PC-3 (cell line): ENCODE data around the gene CAMTA1. TPM values are rescaled to one million over a fixed set of nuclear protein-coding genes. Genes with fewer than 3 reads are reported as not detected.

Experiments used
- ATAC-seq: fragments of 200-7000 bp; cut with Tn5 transposase; 2 replicates; pipeline ENCODE4 v1.9.1; 2020; ENCODE audit warnings: mild to moderate bottlenecking, moderate library complexity
- BruUV-seq: library from RNA; stranded (reverse); fragments of 400-500 nt; replicated peaks from 2 replicates; lab custom pipeline; 2021; lab: Mats Ljungman, UMichigan
- CTCF ChIA-PET: fragments of 300-600 bp; sonication (Branson Sonifier 250); formaldehyde crosslinking; loops from one replicate; lab custom pipeline; 2022; ENCODE audit warnings: antibody characterized with exemption; lab: Charles Lee
- POLR2A ChIA-PET: fragments of 300-600 bp; sonication (Branson Sonifier 250); formaldehyde crosslinking; loops from one replicate; lab custom pipeline; 2022; ENCODE audit warnings: antibody characterized with exemption; ENCODE audit not compliant: unreplicated experiment; lab: Charles Lee
- DNase-seq: peaks from one replicate; pipeline ENCODE4 v3.0.0-alpha.2; 2015
- H2AFZ ChIP-seq: fragments of 300-600 bp; sonication (generic); 2 replicates; pipeline ENCODE4 v1.6.0; 2016; ENCODE audit warnings: antibody characterized with exemption, low read length
- H3F3A ChIP-seq: fragments of 300-600 bp; sonication (generic); one replicate; pipeline ENCODE4 v1.6.0; 2017; ENCODE audit warnings: antibody characterized with exemption, low read length, control low read depth, mild to moderate bottlenecking; ENCODE audit not compliant: unreplicated experiment
- H3K27ac ChIP-seq: fragments of 300-600 bp; sonication (generic); 2 replicates; pipeline ENCODE4 v1.5.1; 2016; ENCODE audit warnings: mild to moderate bottlenecking, low read length
- H3K27me3 ChIP-seq: fragments of 300-600 bp; sonication (generic); 2 replicates; pipeline ENCODE4 v1.6.1; 2016; ENCODE audit warnings: low read length, mixed read lengths
- H3K36me3 ChIP-seq: fragments of 300-600 bp; sonication (generic); 2 replicates; pipeline ENCODE4 v1.6.1; 2016; ENCODE audit warnings: low read depth, mixed run types, low read length, mixed read lengths
- H3K4me1 ChIP-seq: fragments of 300-600 bp; sonication (generic); 2 replicates; pipeline ENCODE4 v1.5.1; 2016; ENCODE audit warnings: low read length; ENCODE audit not compliant: insufficient read depth
- H3K4me2 ChIP-seq: fragments of 300-600 bp; sonication (generic); 2 replicates; pipeline ENCODE4 v1.6.0; 2016; ENCODE audit warnings: low read length
- H3K4me3 ChIP-seq: fragments of 300-600 bp; sonication (generic); 2 replicates; pipeline ENCODE4 v1.5.1; 2016; ENCODE audit warnings: mild to moderate bottlenecking, low read length, mixed read lengths
- H3K79me2 ChIP-seq: fragments of 300-600 bp; sonication (generic); 2 replicates; pipeline ENCODE4 v1.6.1; 2017; ENCODE audit warnings: low read length, mixed read lengths
- H3K9ac ChIP-seq: fragments of 300-600 bp; sonication (generic); 2 replicates; pipeline ENCODE4 v1.6.0; 2016; ENCODE audit warnings: mild to moderate bottlenecking, low read length
- H3K9me2 ChIP-seq: fragments of 300-600 bp; sonication (generic); replicated peaks from 2 replicates; pipeline ENCODE4 v1.6.1; 2016; ENCODE audit warnings: mixed run types, low read length, mixed read lengths
- H3K9me3 ChIP-seq: fragments of 300-600 bp; sonication (generic); 2 replicates; pipeline ENCODE4 v1.6.1; 2016; ENCODE audit warnings: low read length, mixed read lengths
- H4K20me1 ChIP-seq: fragments of 300-600 bp; sonication (generic); 2 replicates; pipeline ENCODE4 v1.6.1; 2016; ENCODE audit warnings: low read length, mixed read lengths
- CTCF ChIP-seq: fragments of 300-600 bp; sonication (generic); conservative IDR thresholded peaks from 2 replicates; pipeline ENCODE4 v1.5.1; 2017; ENCODE audit warnings: antibody characterized with exemption, low read depth, mild to moderate bottlenecking, low read length
- EZH2 ChIP-seq: fragments of 300-600 bp; sonication (generic); IDR thresholded peaks from one replicate; pipeline ENCODE4 v1.6.1; 2017; ENCODE audit warnings: antibody characterized with exemption, mild to moderate bottlenecking, low read length; ENCODE audit not compliant: unreplicated experiment
- EZH2phosphoT487 ChIP-seq: fragments of 300-600 bp; sonication (generic); IDR thresholded peaks from 2 replicates; pipeline ENCODE4 v1.6.1; 2018; ENCODE audit warnings: mild to moderate bottlenecking, antibody characterized with exemption, low read length, borderline replicate concordance
- intact Hi-C: fragments of 100-400 bp; cut with micrococcal nuclease; formaldehyde crosslinking; loops from 2 replicates; pipeline ENCODE4 v1.9.0; 2023
- total RNA-seq: library from RNA; depleted of rRNA; stranded (reverse); fragments of >200 nt; gene quantifications from 2 replicates; pipeline ENCODE4 v1.2.3, GENCODE V29; 2014

The CAMTA1 gene
- total RNA-seq, 1 experiment from 2014 or later: 40.8 TPM

DNA sequence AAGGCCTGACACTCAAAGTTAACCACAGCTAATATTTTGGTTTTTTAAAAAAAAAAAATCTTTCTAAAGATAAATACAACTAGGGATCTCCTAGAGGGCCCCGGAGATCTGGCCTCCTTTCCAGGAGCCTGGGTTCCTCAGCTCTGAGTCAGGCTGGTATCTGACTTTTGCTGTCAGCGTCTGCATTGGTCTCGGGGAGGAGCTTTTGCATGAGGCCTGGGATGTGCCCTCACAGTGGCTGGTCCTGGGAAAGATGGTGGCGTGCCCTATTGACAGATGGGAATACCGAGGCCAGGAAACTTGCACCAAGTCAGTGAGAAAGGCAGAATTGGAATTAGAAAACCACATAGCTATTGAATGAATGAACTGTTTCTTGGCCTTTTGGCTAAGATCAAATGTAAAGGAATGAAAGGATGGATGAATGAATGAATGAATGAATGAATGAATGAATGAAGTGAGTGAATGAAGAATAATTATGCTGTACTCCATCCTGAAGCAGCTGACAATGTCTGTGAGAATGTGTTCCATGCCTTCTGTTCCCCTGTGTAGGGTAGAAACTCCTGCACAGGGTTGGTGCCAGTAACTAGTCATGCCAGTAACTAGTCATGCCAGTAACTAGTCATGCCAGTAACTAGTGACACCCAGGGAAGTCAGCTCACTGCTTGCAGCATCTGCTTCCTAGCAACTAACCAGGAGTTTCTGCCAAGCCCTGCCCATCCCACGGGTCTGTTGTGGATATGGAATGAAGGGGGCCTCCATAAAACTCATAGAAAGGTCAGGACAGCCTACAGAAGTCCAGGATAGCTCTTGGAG is 743.3 kb downstream of the CAMTA1 start:
- CTCF ChIA-PET: no interaction called here
- H4K20me1 ChIP-seq: no peaks in the 10 kb centered on the region
- no peaks in the 10 kb centered on the region for H3F3A ChIP-seq
- no peak for DNase-seq
- BruUV-seq: no TSS peak
- TF ChIP-seq CTCF: no peak
- no peak for TF ChIP-seq EZH2
- no peak for TF ChIP-seq EZH2phosphoT487
- H3K79me2 ChIP-seq: no peaks in the 10 kb centered on the region
- POLR2A ChIA-PET: no interaction called here
- no peaks in the 10 kb centered on the region for H3K36me3 ChIP-seq
- H2AFZ ChIP-seq: no peak overlapping the region
- no peak overlapping the region for H3K4me3 ChIP-seq
- H3K9me3 ChIP-seq: no peaks in the 10 kb centered on the region
- ATAC-seq: no peak
- H3K4me2 ChIP-seq: no peak overlapping the region
- intact Hi-C loops: no loop called here
- no peaks in the 10 kb centered on the region for H3K4me1 ChIP-seq
- H3K9ac ChIP-seq: no peak overlapping the region
- H3K27ac ChIP-seq: no peak overlapping the region
- H3K9me2 ChIP-seq: no peaks in the 10 kb centered on the region
- H3K27me3 ChIP-seq: peaks cover 35% of the 10 kb centered on the region

- BruUV-seq: no TSS peak
- ATAC-seq: no peak
- DNase-seq: no peak
- Histone ChIP-seq H3K27me3 (peaks cover 38% of the 10 kb centered on the region), H4K20me1 (no peaks in the 10 kb centered on the region), H3K4me2 (no peak overlapping the region), H3K79me2 (no peaks in the 10 kb centered on the region), H3K9me2 (no peaks in the 10 kb centered on the region), H3K9me3 (no peaks in the 10 kb centered on the region), H2AFZ (no peak overlapping the region), H3K36me3 (no peaks in the 10 kb centered on the region), H3K4me3 (no peak overlapping the region), H3K9ac (no peak overlapping the region), H3K27ac (no peak overlapping the region), H3F3A (no peaks in the 10 kb centered on the region), H3K4me1 (no peaks in the 10 kb centered on the region)
- POLR2A ChIA-PET: no interaction called here
- intact Hi-C loops: no loop called here
- CTCF ChIA-PET: no interaction called here
- TF ChIP-seq EZH2 (no peak), EZH2phosphoT487 (no peak), CTCF (no peak)
Observed at GRCh38 chr1:7529917-7530316, 744.7 kb downstream of the CAMTA1 start.
